NT2/D1 (cell line): Measurements from ENCODE around the gene SHISA6.

Experiments used
- DNase-seq: peaks from one replicate; pipeline ENCODE4 v3.0.0-alpha.2; 2011; ENCODE audit warnings: low read depth, low spot score
- H3K27me3 ChIP-seq: 2 replicates; pipeline ENCODE4 v1.6.0; 2011; ENCODE audit warnings: mild to moderate bottlenecking; ENCODE audit not compliant: insufficient read length, insufficient read depth
- H3K36me3 ChIP-seq: 2 replicates; pipeline ENCODE4 v1.6.1; 2011; ENCODE audit warnings: mild to moderate bottlenecking, low read length, mixed read lengths; ENCODE audit not compliant: insufficient read depth, insufficient read length
- H3K4me1 ChIP-seq: 2 replicates; pipeline ENCODE4 v1.5.1; 2011; ENCODE audit not compliant: insufficient read depth, insufficient read length
- H3K4me3 ChIP-seq: 2 replicates; pipeline ENCODE4 v1.5.1; 2011; ENCODE audit warnings: low read depth; ENCODE audit not compliant: insufficient read length
- H3K9ac ChIP-seq: 2 replicates; pipeline ENCODE4 v1.6.0; 2011; ENCODE audit warnings: low read depth; ENCODE audit not compliant: insufficient read length
- H3K9me3 ChIP-seq: 2 replicates; pipeline ENCODE4 v1.5.1; 2011; ENCODE audit warnings: mild to moderate bottlenecking, low read length; ENCODE audit not compliant: insufficient read depth
- SUZ12 ChIP-seq: IDR thresholded peaks from 2 replicates; pipeline ENCODE4 v1.6.1; 2011; ENCODE audit not compliant: insufficient read length, insufficient read depth; ENCODE audit errors: extremely low read depth
- YY1 ChIP-seq: IDR thresholded peaks from 2 replicates; pipeline ENCODE4 v1.6.1; 2011; ENCODE audit not compliant: insufficient read length, insufficient read depth
- ZNF274 ChIP-seq: IDR thresholded peaks from 2 replicates; pipeline ENCODE4 v1.6.1; 2011; ENCODE audit warnings: mild to moderate bottlenecking, low read depth, low read length

SHISA6 gene

DNA sequence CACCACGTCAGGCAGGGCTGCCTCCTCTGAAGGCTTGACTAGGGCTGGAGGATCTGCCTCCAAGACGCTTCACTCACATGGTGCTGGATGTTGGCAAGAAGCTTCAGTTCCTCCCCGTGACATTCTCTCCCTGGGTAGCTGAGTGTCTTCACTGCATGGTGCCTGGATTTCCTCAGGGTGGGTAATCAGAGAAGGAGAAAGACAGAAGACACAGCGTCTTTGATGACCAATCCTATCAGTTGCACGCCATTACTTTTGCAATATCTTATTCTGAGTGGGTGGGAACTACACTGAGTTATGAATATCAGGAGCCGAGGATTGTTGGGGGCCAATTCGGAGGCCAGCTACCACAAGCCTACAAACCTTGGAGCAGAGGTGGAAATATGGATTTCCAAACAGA is 139.7 kb downstream of the SHISA6 start:
- Histone ChIP-seq H3K36me3 (no peaks in the 10 kb centered on the region), H3K9ac (no peak overlapping the region), H3K9me3 (no peaks in the 10 kb centered on the region), H3K27me3 (no peaks in the 10 kb centered on the region), H3K4me1 (no peaks in the 10 kb centered on the region), H3K4me3 (no peak overlapping the region)
- TF ChIP-seq SUZ12 = no peak
- TF ChIP-seq YY1 = no peak
- TF ChIP-seq ZNF274 = no peak
- no peak for DNase-seq

DNA sequence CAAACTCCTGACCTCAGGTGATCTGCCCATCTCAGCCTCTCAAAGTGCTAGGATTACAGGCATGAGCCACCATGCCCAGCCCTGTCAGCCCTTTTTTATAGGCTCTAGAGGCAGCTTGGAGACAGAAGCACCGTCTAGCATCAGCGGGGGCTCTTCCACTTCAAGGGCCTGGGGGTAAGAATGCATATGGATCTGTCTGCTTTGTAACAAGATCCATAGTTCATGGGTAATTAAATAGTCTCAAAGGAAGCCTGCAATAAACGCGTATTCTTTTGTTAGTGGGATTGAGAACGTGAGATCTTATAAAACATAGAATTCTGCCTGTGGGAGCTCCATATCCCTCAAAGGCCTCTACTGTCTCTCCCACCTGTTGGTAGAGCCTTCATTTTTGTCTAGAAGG is 142.1 kb downstream of the SHISA6 start:
- no peaks in the 10 kb centered on the region for H3K27me3 ChIP-seq
- H3K36me3 ChIP-seq = no peaks in the 10 kb centered on the region
- H3K4me3 ChIP-seq = no peak overlapping the region
- no peak overlapping the region for H3K9ac ChIP-seq
- no peak for DNase-seq
- H3K4me1 ChIP-seq = peaks cover 2% of the 10 kb centered on the region
- H3K9me3 ChIP-seq = no peaks in the 10 kb centered on the region
- no peak for TF ChIP-seq ZNF274
- TF ChIP-seq YY1 = no peak
- no peak for TF ChIP-seq SUZ12

DNA sequence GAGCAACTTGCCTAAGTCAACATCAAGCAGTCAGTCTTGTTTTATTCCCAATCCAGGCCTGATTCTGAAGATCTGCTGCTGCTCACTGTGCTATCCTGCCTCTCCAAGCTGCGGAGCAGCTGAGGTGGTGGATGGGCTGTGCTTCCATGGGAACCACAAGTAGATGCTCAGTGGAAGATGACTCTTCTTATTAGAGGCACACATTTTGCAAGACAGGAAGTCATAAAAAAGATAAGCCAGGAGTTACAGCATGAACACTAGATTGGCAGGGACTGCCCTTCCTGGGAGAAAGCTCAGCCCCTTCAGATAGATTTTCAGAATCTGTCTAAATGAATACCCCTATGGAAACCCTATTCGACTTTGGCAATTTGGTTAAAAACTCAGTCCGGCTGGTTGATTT is 143.1 kb downstream of the SHISA6 start:
- TF ChIP-seq YY1 (no peak), SUZ12 (no peak), ZNF274 (no peak)
- Histone ChIP-seq H3K4me1 (peaks cover 2% of the 10 kb centered on the region), H3K27me3 (no peaks in the 10 kb centered on the region), H3K9ac (no peak overlapping the region), H3K9me3 (no peaks in the 10 kb centered on the region), H3K36me3 (no peaks in the 10 kb centered on the region), H3K4me3 (no peak overlapping the region)
- DNase-seq = no peak

DNA sequence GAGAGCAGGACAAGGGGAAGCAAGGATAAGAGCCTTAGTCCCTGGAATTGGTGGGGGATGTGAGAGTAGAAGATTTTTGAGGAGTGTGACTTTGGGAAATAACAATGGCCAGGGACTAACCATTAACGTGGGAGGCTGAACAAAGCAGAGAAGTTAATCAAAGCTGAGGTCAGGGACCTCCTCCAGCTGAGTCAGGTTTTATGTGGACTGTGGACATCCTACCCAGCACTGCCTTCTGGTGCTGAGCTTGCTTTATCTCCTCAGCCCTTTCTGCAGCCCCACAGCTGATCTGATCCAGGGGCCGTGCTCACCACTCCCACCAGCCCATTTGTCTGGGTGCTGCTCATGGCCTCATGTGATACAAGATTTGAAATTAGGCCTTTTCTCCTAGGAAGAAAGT is 146.6 kb downstream of the SHISA6 start:
- no peak overlapping the region for H3K9ac ChIP-seq
- DNase-seq = no peak
- H3K4me3 ChIP-seq = no peak overlapping the region
- no peaks in the 10 kb centered on the region for H3K36me3 ChIP-seq
- H3K27me3 ChIP-seq = no peaks in the 10 kb centered on the region
- no peak for TF ChIP-seq ZNF274
- no peak for TF ChIP-seq SUZ12
- TF ChIP-seq YY1 = no peak
- H3K9me3 ChIP-seq = no peaks in the 10 kb centered on the region
- peaks cover 2% of the 10 kb centered on the region for H3K4me1 ChIP-seq

DNA sequence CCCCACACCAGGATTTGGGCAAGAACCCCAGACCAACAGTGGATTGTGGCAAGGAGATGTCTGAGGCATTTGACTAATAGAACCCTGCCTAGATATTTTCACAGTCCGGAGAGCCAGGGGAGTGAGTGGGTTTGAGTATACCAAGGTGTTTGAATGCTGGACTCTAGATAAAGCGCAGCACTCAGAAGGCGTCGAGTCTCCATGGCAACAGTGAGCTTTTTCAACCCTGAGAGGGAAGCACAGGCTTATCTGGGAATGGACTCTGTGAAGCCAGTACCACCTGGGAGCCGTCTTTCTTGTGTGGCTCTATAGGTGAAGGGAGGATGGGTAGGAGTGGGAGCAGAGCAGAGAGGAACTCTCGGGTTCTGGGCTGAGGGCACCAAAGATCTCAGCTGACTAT is 147.0 kb downstream of the SHISA6 start:
- Histone ChIP-seq H3K9ac (no peak overlapping the region), H3K9me3 (no peaks in the 10 kb centered on the region), H3K4me1 (peaks cover 2% of the 10 kb centered on the region), H3K27me3 (no peaks in the 10 kb centered on the region), H3K36me3 (no peaks in the 10 kb centered on the region), H3K4me3 (no peak overlapping the region)
- DNase-seq = no peak
- TF ChIP-seq ZNF274 (no peak), SUZ12 (no peak), YY1 (no peak)

DNA sequence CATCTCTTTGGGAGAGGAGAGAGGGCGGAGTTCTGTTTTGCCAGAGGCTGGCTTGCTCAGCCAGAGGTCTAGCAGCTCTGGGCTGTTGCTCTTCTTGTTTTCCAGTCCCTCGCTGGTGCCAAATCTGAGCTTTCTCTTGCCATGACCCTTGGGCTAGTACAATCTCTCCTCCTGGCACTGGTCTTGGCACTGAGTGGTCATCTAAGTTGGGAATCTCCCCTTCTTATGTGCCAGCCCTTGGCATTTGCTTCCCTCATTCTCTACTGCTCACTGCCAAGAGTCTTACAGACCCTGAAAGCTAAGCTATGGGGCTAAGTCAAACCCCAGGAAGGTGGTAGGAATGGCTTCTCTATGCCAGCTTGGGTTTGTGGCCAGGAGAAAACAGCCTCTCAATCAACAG is 148.6 kb downstream of the SHISA6 start:
- Histone ChIP-seq H3K9ac (no peak overlapping the region), H3K36me3 (no peaks in the 10 kb centered on the region), H3K4me1 (peaks cover 2% of the 10 kb centered on the region), H3K4me3 (no peak overlapping the region), H3K27me3 (no peaks in the 10 kb centered on the region), H3K9me3 (no peaks in the 10 kb centered on the region)
- DNase-seq = no peak
- TF ChIP-seq SUZ12 (no peak), YY1 (no peak), ZNF274 (no peak)

DNA sequence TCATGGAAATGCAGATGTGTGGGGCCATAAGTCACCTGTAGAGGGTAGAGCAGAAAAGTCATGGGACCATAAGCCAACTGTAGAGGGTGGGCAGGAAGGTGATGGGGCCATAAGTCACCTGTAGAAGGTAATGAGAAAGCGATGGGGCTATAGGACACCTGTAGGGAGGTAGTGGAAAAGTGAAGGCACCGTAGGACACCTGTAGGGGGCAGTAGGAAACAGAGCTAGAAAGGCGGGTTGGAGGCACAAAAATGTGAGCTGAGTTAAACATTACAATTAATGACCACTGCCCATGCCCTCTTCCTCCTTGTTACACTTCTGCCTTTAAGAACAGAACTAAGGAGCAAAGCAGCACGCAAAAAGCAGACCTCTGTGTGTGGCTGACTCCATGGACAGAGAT is 150.1 kb downstream of the SHISA6 start:
- Histone ChIP-seq H3K4me1 (peaks cover 2% of the 10 kb centered on the region), H3K4me3 (no peak overlapping the region), H3K9ac (no peak overlapping the region), H3K9me3 (no peaks in the 10 kb centered on the region), H3K36me3 (no peaks in the 10 kb centered on the region), H3K27me3 (no peaks in the 10 kb centered on the region)
- TF ChIP-seq ZNF274 (no peak), YY1 (no peak), SUZ12 (no peak)
- DNase-seq = peak; percentile 16
